Measurements from ENCODE around the gene CELA2B.

GRCh38 chr1:15485636-15486035 is 9.7 kb downstream of the CELA2B start:
- no peak for TF ChIP-seq CTCF (IDR thresholded peaks at IDR 0.05)
- no peak for TF ChIP-seq USF2 (CRISPR knock-in tag; IDR thresholded peaks at IDR 0.05)
- no peak for TF ChIP-seq JUN (CRISPR knock-in tag; IDR thresholded peaks at IDR 0.05)
- no peak for TF ChIP-seq AFF4 (CRISPR knock-in tag; IDR thresholded peaks at IDR 0.05; ENCODE audit: borderline replicate concordance)
- TF ChIP-seq MAX (CRISPR knock-in tag; IDR thresholded peaks at IDR 0.05): no peak
- TF ChIP-seq MLX (CRISPR knock-in tag; IDR thresholded peaks at IDR 0.05): no peak
- TF ChIP-seq ATF3 (CRISPR knock-in tag; conservative IDR thresholded peaks at IDR 0.05): no peak
- no peak for TF ChIP-seq ATF6 (CRISPR knock-in tag; IDR thresholded peaks at IDR 0.05)
- TF ChIP-seq NR2C2 (CRISPR knock-in tag; IDR thresholded peaks at IDR 0.05): no peak
- TF ChIP-seq FOXJ3 (CRISPR knock-in tag; IDR thresholded peaks at IDR 0.05; ENCODE audit: borderline replicate concordance): no peak
- no peak for TF ChIP-seq SP1 (CRISPR knock-in tag; conservative IDR thresholded peaks at IDR 0.05)
- no peak for TF ChIP-seq TEAD4 (CRISPR knock-in tag; IDR thresholded peaks at IDR 0.05)
- TF ChIP-seq ESRRA (CRISPR knock-in tag; IDR thresholded peaks at IDR 0.05; ENCODE audit: borderline replicate concordance): no peak
- no peak for TF ChIP-seq ATF1 (CRISPR knock-in tag; IDR thresholded peaks at IDR 0.05)

Measured in WTC11 (cell line).